Measurements from ENCODE around the gene CLUH. TPM values are rescaled to one million over a fixed set of nuclear protein-coding genes. Genes with fewer than 3 reads are reported as not detected.
A peak's percentile ranks its signal among the peaks of the same experiment; 100 is the strongest.

The CLUH gene
- total and polyA plus RNA-seq, 11 donors, result 89.5 to 298 (median 154) TPM

DNA sequence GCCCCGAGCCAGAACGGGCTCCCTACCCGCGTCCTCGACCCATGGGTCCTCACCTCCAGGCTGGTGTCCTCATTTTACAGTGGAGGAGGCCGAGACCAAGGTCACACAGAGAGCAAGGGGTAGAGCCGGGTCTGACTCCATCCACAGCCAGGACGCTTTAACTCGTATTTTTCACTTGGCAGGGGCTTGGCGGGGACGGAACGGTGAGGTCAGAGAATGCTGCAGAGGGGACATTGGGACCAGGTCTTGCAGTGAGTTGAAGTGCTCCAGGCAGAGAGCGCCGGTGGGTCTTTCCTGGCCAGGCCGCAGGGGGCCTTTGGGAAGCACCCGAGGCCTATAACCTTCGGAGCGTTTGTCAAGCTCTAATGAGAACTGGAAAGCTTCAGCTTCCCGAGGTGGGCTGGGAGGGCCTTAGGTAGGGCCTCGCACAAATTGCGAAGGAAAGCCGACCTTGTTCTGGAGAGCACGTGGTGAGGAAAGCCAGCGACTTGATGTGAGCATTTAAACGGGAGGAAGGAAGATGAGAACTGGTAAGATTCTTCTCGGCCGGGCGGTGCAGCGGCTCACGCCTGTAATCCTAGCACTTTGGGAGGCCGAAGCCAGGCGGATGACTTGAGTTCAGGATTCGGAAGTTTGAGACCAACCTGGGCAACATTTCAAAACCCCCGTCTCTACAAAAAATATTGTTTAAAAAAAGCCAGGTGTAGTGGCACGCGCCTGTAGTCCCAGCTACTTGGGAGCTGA is 908 bp upstream of the CLUH start:
- DNase-seq (no peak), ATAC-seq (peak in 3 of 4 donors; percentile 0 to 10 (median 2))
- intact Hi-C loops (cut with DNase I), result no loop called here
- peaks cover 10 to 63% (median 47%) of the 10 kb centered on the region in 12 donors for H3K4me1 ChIP-seq
- peaks cover 0 to 4% (median 0%) of the 10 kb centered on the region in 9 donors for H3K36me3 ChIP-seq
- H3K9me3 ChIP-seq, result no peaks in the 10 kb centered on the region
- peak overlapping the region; percentile 57 to 98 (median 94) for H3K4me3 ChIP-seq
- 38 to 62% (median 41%) methylated on average over 26 to 36 of the region's 36 CpGs for WGBS, 4 donors
- no peaks in the 10 kb centered on the region for H3K27me3 ChIP-seq
- H3K27ac ChIP-seq, result peak overlapping the region; percentile 76 to 100 (median 90)
- TF ChIP-seq POLR2A (IDR thresholded peaks at IDR 0.05) (no peak), CTCF (IDR thresholded peaks at IDR 0.05) (no peak)

- peak overlapping the region; percentile 57 to 98 (median 94) for H3K4me3 ChIP-seq
- intact Hi-C loops (cut with DNase I), result no loop called here
- H3K27ac ChIP-seq, result peak overlapping the region; percentile 76 to 100 (median 90)
- no peaks in the 10 kb centered on the region for H3K27me3 ChIP-seq
- ATAC-seq (no peak), DNase-seq (no peak)
- H3K9me3 ChIP-seq, result no peaks in the 10 kb centered on the region
- H3K4me1 ChIP-seq, result peaks cover 10 to 73% (median 48%) of the 10 kb centered on the region in 12 donors
- H3K36me3 ChIP-seq, result no peaks in the 10 kb centered on the region
- no peak for TF ChIP-seq CTCF (IDR thresholded peaks at IDR 0.05)
- TF ChIP-seq POLR2A (IDR thresholded peaks at IDR 0.05), result no peak
- 1 to 5% (median 2%) methylated on average over 9 to 82 of the region's 82 CpGs for WGBS, 4 donors
Measured at GRCh38 chr17:2710803-2711607, 559 bp downstream of the CLUH start.

DNA sequence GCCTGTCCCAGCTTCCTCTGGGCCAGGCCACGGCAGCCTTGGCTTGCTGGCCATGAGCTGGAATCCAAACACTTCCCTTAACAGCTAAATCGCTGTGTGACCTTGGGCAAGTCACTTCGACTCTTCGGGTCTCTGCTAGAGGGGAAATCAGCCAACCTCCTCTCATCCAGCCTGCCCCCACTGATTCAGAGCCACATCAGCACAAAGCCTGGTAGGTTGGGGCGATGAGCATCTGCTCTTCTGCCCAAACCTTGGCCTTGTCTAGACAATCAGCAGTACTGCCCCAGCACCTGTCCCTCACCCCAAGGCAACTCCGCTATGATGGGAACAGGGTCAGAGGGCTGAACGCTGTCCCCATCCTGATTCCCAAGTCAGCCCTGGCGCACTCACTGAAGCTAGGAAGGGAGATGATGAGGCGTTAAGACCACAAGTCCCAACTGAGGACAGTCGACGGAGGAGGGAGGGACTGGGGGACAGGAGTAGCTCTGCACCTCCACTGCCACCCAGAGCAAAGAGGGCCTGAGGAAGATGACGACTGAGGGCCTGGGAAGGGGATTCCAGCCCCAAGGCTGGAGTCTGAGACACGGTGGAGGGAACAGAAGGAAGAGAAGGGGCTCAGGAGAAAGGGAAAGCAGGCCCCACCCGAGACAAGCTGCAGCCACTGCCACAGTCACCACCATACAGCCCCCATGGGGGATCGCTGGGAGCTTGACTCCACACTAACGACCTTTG is 1.3 kb downstream of the CLUH start:
- H3K27ac ChIP-seq, result peak overlapping the region in 11 of 12 donors; percentile 76 to 100 (median 89)
- TF ChIP-seq POLR2A (IDR thresholded peaks at IDR 0.05), result no peak
- no peak for TF ChIP-seq CTCF (IDR thresholded peaks at IDR 0.05)
- H3K4me3 ChIP-seq, result peak overlapping the region; percentile 57 to 98 (median 94)
- H3K36me3 ChIP-seq, result no peaks in the 10 kb centered on the region
- WGBS, 4 donors, result 22 to 37% (median 31%) methylated on average over 15 to 16 of the region's 16 CpGs
- DNase-seq (no peak), ATAC-seq (no peak)
- peaks cover 10 to 81% (median 53%) of the 10 kb centered on the region in 12 donors for H3K4me1 ChIP-seq
- no peaks in the 10 kb centered on the region for H3K9me3 ChIP-seq
- H3K27me3 ChIP-seq, result no peaks in the 10 kb centered on the region
- intact Hi-C loops (cut with DNase I), result no loop called here

Measured in heart left ventricle (tissue), 16 donors.